Measurements from ENCODE around the gene KIAA1549. TPM values are rescaled to one million over a fixed set of nuclear protein-coding genes. Genes with fewer than 3 reads are reported as not detected.

Gene KIAA1549
- total RNA-seq, 4 donors from 2014 or later, result 0.27 to 2.8 (median 0.78) TPM

DNA sequence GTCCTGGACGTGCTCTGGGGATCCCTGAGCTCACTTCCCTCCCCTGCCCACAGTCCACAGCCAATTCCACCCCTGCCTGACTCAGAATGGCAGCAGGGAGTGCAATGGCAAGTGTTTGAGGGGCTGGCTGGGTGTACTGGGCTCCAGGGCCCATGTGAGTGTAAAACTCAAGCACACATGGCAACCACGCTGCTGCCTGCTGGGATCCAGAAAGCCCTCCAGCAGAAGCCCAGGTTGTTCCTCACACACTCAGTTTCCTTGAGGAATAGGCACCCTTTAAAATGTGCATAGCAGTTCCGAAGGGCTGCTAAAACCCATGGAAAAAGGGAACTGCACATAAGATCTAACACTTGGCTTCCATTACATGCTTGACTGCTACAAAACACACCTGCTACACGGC lies 171.8 kb downstream of the KIAA1549 start:
- no peak overlapping the region for H3K4me3 ChIP-seq (ENCODE audit: low read depth, poor library complexity, severe bottlenecking)
- intact Hi-C loops (cut with DNase I; ENCODE audit: low total_unique reads), result loop anchor here (5.0 kb wide), 1 partner anchor 342 kb away; no protein-coding TSS in a partner anchor
- 60 to 61% methylated on average over 4 of the region's 4 CpGs for WGBS, 2 donors
- TF ChIP-seq, protein P1, sequence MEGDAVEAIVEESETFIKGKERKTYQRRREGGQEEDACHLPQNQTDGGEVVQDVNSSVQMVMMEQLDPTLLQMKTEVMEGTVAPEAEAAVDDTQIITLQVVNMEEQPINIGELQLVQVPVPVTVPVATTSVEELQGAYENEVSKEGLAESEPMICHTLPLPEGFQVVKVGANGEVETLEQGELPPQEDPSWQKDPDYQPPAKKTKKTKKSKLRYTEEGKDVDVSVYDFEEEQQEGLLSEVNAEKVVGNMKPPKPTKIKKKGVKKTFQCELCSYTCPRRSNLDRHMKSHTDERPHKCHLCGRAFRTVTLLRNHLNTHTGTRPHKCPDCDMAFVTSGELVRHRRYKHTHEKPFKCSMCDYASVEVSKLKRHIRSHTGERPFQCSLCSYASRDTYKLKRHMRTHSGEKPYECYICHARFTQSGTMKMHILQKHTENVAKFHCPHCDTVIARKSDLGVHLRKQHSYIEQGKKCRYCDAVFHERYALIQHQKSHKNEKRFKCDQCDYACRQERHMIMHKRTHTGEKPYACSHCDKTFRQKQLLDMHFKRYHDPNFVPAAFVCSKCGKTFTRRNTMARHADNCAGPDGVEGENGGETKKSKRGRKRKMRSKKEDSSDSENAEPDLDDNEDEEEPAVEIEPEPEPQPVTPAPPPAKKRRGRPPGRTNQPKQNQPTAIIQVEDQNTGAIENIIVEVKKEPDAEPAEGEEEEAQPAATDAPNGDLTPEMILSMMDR (IDR thresholded peaks at IDR 0.05), result no peak
- TF ChIP-seq POLR2A (IDR thresholded peaks at IDR 0.05), result no peak
- DNase-seq (ENCODE audit: low spot score in 2 of 2), result peak in 1 of 2 donors; percentile 59

DNA sequence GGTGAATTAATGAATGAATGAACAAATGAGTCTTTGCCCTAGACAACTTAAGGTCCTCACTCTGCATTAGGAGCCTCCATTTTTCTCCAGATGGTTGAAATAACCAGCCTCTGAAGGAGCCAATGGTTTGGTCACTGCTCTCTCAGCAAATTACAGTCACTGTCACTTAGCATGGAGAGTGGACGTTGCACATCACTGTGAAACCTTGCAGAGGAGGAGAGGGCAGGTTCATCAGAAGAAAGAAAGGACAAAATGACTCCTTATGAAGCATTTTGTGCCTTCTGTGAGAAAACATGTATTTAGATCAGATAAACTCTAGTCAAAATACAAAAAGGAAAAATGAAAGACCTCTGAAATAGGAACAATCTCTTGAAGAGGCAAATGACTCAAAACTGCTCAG lies 176.6 kb downstream of the KIAA1549 start:
- WGBS, 2 donors, result 76 to 84% methylated on average over 1 of the region's 1 CpG
- intact Hi-C loops (cut with DNase I; ENCODE audit: low total_unique reads), result loop anchor here (5.0 kb wide), 1 partner anchor 337 kb away; no protein-coding TSS in a partner anchor
- no peak overlapping the region for H3K4me3 ChIP-seq (ENCODE audit: low read depth, poor library complexity, severe bottlenecking)
- TF ChIP-seq POLR2A (IDR thresholded peaks at IDR 0.05), result no peak
- TF ChIP-seq, protein P1 (IDR thresholded peaks at IDR 0.05), result no peak
- DNase-seq (ENCODE audit: low spot score in 2 of 2), result no peak

DNA sequence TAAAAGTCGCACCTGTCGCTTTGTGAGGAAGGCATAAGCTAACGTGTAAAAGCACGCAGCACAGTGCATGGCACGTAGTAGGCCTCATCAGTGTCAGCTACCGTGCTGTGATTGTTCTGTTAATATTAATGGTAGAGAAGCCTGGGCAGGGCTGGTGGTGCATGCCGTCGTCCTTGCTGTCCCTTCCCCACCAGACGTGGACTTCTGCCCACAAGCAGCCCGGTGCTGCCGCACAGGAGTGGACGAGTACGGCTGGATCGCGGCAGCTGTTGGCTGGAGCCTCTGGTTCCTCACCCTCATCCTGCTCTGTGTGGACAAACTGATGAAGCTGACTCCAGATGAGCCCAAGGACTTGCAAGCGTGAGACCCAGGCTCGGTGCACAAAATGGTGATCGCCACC lies 178.5 kb downstream of the KIAA1549 start:
- DNase-seq (ENCODE audit: low spot score in 2 of 2), result peak in 1 of 2 donors; percentile 77
- intact Hi-C loops (cut with DNase I; ENCODE audit: low total_unique reads), result no loop called here
- TF ChIP-seq, protein P1 (IDR thresholded peaks at IDR 0.05), result no peak
- TF ChIP-seq POLR2A (IDR thresholded peaks at IDR 0.05), result no peak
- 94 to 96% methylated on average over 18 of the region's 18 CpGs for WGBS, 2 donors
- no peak overlapping the region for H3K4me3 ChIP-seq (ENCODE audit: low read depth, poor library complexity, severe bottlenecking)

DNA sequence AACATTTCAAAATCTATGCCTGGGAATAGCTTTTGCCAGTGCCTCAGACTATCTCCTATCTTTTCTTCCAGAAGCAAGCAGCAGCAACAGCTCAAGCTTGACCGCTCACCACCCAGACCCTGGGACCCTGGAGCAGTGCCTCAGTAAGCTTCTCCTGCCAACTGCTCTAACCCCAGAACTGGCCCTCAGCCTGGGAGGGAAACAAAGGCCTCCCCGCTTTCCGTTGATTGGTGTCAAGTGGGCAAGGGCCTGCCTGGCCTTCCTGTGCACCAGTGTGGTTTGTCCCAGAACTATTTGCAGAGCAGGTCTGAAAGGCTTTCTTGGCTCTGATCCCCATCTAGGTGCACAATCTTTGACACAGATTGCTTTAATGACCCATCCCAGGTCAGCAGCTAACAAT lies 179.9 kb downstream of the KIAA1549 start:
- 96 to 97% methylated on average over 3 of the region's 3 CpGs for WGBS, 2 donors
- H3K4me3 ChIP-seq (ENCODE audit: low read depth, poor library complexity, severe bottlenecking), result no peak overlapping the region
- DNase-seq (ENCODE audit: low spot score in 2 of 2), result peak in 1 of 2 donors; percentile 72
- intact Hi-C loops (cut with DNase I; ENCODE audit: low total_unique reads), result no loop called here
- TF ChIP-seq, protein P1 (IDR thresholded peaks at IDR 0.05), result no peak
- no peak for TF ChIP-seq POLR2A (IDR thresholded peaks at IDR 0.05)

DNA sequence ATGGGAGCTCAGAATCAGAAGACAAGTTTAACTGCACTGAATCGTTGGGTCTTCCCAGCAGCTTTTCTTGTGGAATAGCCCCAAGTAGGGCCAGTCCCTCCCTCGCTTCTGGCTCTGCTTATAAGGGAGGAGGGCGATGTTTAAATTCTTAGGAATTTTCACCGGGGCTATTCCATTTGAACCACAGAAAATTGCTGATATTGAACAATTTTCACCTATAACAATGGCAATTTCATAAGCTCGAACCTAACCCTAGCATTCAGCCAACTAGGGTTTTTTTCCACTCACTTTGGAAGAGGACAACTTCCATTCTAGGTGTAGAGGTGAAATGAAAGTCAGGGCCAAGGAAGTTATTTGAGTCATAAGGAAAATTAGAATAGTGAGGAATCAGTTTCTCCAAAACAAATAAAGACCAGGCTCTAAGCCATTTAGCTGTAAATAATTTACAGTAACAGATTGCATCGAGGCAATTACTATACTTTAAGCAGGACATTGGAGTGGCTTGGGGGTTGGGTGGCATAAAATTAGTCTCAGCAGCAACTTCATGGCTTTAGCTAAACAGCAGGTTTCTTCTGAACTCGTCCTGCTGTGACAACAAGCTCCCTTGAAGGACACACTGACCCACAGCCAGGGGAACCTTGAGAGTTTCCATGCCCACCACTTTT lies 181.7 kb downstream of the KIAA1549 start:
- TF ChIP-seq POLR2A (IDR thresholded peaks at IDR 0.05), result no peak
- TF ChIP-seq, protein P1 (IDR thresholded peaks at IDR 0.05), result no peak

More for the DNA sequence above, 181.7 kb downstream of the KIAA1549 start:
- no peak overlapping the region for H3K4me3 ChIP-seq (ENCODE audit: low read depth, poor library complexity, severe bottlenecking)
- intact Hi-C loops (cut with DNase I; ENCODE audit: low total_unique reads), result no loop called here
- peak in 1 of 2 donors; percentile 7 for DNase-seq (ENCODE audit: low spot score in 2 of 2)
- 68 to 77% methylated on average over 7 of the region's 7 CpGs for WGBS, 2 donors

All from lower leg skin (tissue), 4 donors.